NCI-H2081 (cell line): ENCODE measurements around the gene NTM.

Experiments used
- DNase-seq, 2 experiments: peaks; one replicate each; lab custom pipeline; 2025; lab: John Stamatoyannopoulos, UW

The NTM gene

GRCh38 chr11:132260636-132261035 lies 890.2 kb downstream of the NTM start:
- DNase-seq, result no peak

GRCh38 chr11:132263241-132263640 lies 892.8 kb downstream of the NTM start:
- no peak for DNase-seq

- DNase-seq, result no peak
These were observed 893.5 kb downstream of the NTM start for GRCh38 chr11:132263875-132264274.

GRCh38 chr11:132264616-132265015 lies 894.2 kb downstream of the NTM start:
- no peak for DNase-seq

GRCh38 chr11:132278801-132279574 lies 908.6 kb downstream of the NTM start:
- peak; percentile 45 to 57 for DNase-seq

GRCh38 chr11:132284048-132284447 lies 913.6 kb downstream of the NTM start:
- no peak for DNase-seq

- DNase-seq, result no peak
These were observed 914.2 kb downstream of the NTM start for GRCh38 chr11:132284611-132285010.

- no peak for DNase-seq
These were observed 915.2 kb downstream of the NTM start for GRCh38 chr11:132285631-132286030.

- no peak for DNase-seq
These were observed 915.7 kb downstream of the NTM start for GRCh38 chr11:132286106-132286505.

GRCh38 chr11:132288036-132288435 lies 917.6 kb downstream of the NTM start:
- DNase-seq, result no peak

GRCh38 chr11:132289590-132290256 lies 919.3 kb downstream of the NTM start:
- DNase-seq, result no peak

- no peak for DNase-seq
These were observed 923.2 kb downstream of the NTM start for GRCh38 chr11:132293586-132293985.

- no peak for DNase-seq
These were observed 926.7 kb downstream of the NTM start for GRCh38 chr11:132296946-132297610.

- DNase-seq, result no peak
These were observed 927.9 kb downstream of the NTM start for GRCh38 chr11:132298357-132298756.

GRCh38 chr11:132300283-132300682 lies 929.9 kb downstream of the NTM start:
- DNase-seq, result no peak

GRCh38 chr11:132301465-132301864 lies 931.0 kb downstream of the NTM start:
- DNase-seq, result no peak

- DNase-seq, result no peak
These were observed 931.5 kb downstream of the NTM start for GRCh38 chr11:132301900-132302299.

- DNase-seq, result no peak
These were observed 937.0 kb downstream of the NTM start for GRCh38 chr11:132307309-132308020.

GRCh38 chr11:132310390-132311375 lies 940.3 kb downstream of the NTM start:
- DNase-seq, result no peak

- no peak for DNase-seq
These were observed 941.3 kb downstream of the NTM start for GRCh38 chr11:132311703-132312102.

- no peak for DNase-seq
These were observed 941.7 kb downstream of the NTM start for GRCh38 chr11:132312161-132312560.
